Testis (tissue), 2 donors: ENCODE data around the gene CELSR1.

Experiments
- CTCF ChIP-seq, 3 experiments: fragments of 450-650 bp in 2 of 3; fragments of 200-600 bp in 1 of 3; sonication (generic) in 1 of 3; IDR thresholded peaks; one replicate each; pipeline ENCODE4 v1.5.1; 2016 to 2019; ENCODE audit warnings: antibody characterized with exemption in 3 of 3, mild to moderate bottlenecking in 2 of 3, moderate library complexity in 1 of 3
- POLR2A ChIP-seq: fragments of 450-650 bp; IDR thresholded peaks from one replicate; pipeline ENCODE4 v1.6.1; 2017; ENCODE audit warnings: antibody characterized with exemption, mild to moderate bottlenecking, moderate library complexity

- TF ChIP-seq CTCF (IDR thresholded peaks at IDR 0.05) = no peak
- TF ChIP-seq POLR2A = no peak
Observed at GRCh38 chr22:46382524-46382923, 154.9 kb downstream of the CELSR1 start.
